HCT116 (cell line): Measurements from ENCODE around the gene ITSN1. TPM values are rescaled to one million over a fixed set of nuclear protein-coding genes. Genes with fewer than 3 reads are reported as not detected.

Source experiments
- ATAC-seq: fragments of 200-7000 bp; cut with Tn5 transposase; 2 replicates; pipeline ENCODE4 v1.9.1; 2020; ENCODE audit warnings: mild to moderate bottlenecking, moderate library complexity
- BruUV-seq: library from RNA; stranded (reverse); fragments of 400-500 nt; replicated peaks from 2 replicates; lab custom pipeline; 2021; lab: Mats Ljungman, UMichigan
- CTCF ChIA-PET: fragments of 300-600 bp; sonication (Branson Sonifier 250); formaldehyde crosslinking; loops from one replicate; lab custom pipeline; 2021; ENCODE audit warnings: antibody characterized with exemption; lab: Charles Lee
- POLR2A ChIA-PET: fragments of 300-600, 350-600 bp; sonication (Branson Sonifier 250); formaldehyde crosslinking; loops from one replicate; lab custom pipeline; 2021; ENCODE audit warnings: antibody characterized with exemption; lab: Charles Lee
- RAD21 ChIA-PET, 2 experiments: fragments of 300-600 bp; sonication (Branson Sonifier 250); formaldehyde crosslinking; loops; one replicate each; lab custom pipeline; 2023; ENCODE audit warnings: low total read pairs in 2 of 2; ENCODE audit not compliant: uncharacterized antibody in 2 of 2, unreplicated experiment in 2 of 2, low non-redundant PET in 1 of 2; lab: Charles Lee
- DNase-seq: peaks from one replicate; pipeline ENCODE4 v3.0.0-alpha.2; 2010; ENCODE audit warnings: low read depth, low spot score
- H2AFZ ChIP-seq: fragments of 200-600 bp; shearing (Covaris generic), sonication (generic); 2 replicates; pipeline ENCODE4 v1.6.1; 2017; ENCODE audit warnings: low read depth, mixed run types, mixed read lengths, antibody characterized with exemption, low read length; ENCODE audit not compliant: poor library complexity, severe bottlenecking
- H3K27ac ChIP-seq: 2 replicates; pipeline ENCODE4 v1.5.1; 2012; ENCODE audit warnings: low read depth, low read length
- H3K27me3 ChIP-seq: fragments of 200-600 bp; sonication (generic); 2 replicates; pipeline ENCODE4 v1.6.1; 2016; ENCODE audit warnings: mixed run types, low read length, mixed read lengths; ENCODE audit not compliant: insufficient read depth
- H3K36me3 ChIP-seq, 2 experiments: fragments of 200-500 bp in 1 of 2; fragments of 200-600 bp in 1 of 2; sonication (Bioruptor generic) in 1 of 2; sonication (generic) in 1 of 2; 2 replicates each; pipeline versions ENCODE4 v1.5.1 to v1.6.1; 2014 to 2016; ENCODE audit warnings: low read length in 2 of 2, inconsistent platforms in 1 of 2, mixed read lengths in 1 of 2, mixed run types in 1 of 2; ENCODE audit not compliant: insufficient read depth in 2 of 2, control insufficient read depth in 1 of 2
- H3K4me1 ChIP-seq, 2 experiments: fragments of 200-600 bp in 1 of 2; sonication (generic) in 1 of 2; 2 replicates each; pipeline versions ENCODE4 v1.5.1 to v1.6.1; 2012 to 2017; ENCODE audit warnings: low read length in 2 of 2, inconsistent platforms in 1 of 2, mild to moderate bottlenecking in 1 of 2, mixed read lengths in 1 of 2, mixed run types in 1 of 2, moderate library complexity in 1 of 2; ENCODE audit not compliant: insufficient read depth in 2 of 2, control insufficient read depth in 1 of 2
- H3K4me2 ChIP-seq: fragments of 200-600 bp; sonication (generic); 2 replicates; pipeline ENCODE4 v1.6.1; 2017; ENCODE audit warnings: mixed run types, low read length, mixed read lengths
- H3K4me3 ChIP-seq, 2 experiments: fragments of 200-600 bp in 1 of 2; sonication (generic) in 1 of 2; replicated peaks in 1 of 2; 2 replicates each; pipeline ENCODE4 v1.5.1; 2011 to 2016; ENCODE audit warnings: low read length in 2 of 2, control low read depth in 1 of 2, low read depth in 1 of 2, mild to moderate bottlenecking in 1 of 2, mixed read lengths in 1 of 2, mixed run types in 1 of 2
- H3K79me2 ChIP-seq: fragments of 200-600 bp; sonication (generic); 2 replicates; pipeline ENCODE4 v1.6.1; 2017; ENCODE audit warnings: mild to moderate bottlenecking, mixed run types, low read length, moderate library complexity, mixed read lengths; ENCODE audit not compliant: insufficient read depth
- H3K9ac ChIP-seq: fragments of 200-600 bp; sonication (generic); 2 replicates; pipeline ENCODE4 v1.6.1; 2016; ENCODE audit warnings: low read length, mixed read lengths
- H3K9me2 ChIP-seq: fragments of 200-600 bp; sonication (generic), shearing (Covaris generic); 2 replicates; pipeline ENCODE4 v1.6.1; 2017; ENCODE audit warnings: mixed run types, mild to moderate bottlenecking, moderate library complexity; ENCODE audit not compliant: insufficient read depth
- H3K9me3 ChIP-seq, 2 experiments: fragments of 200-500 bp in 1 of 2; fragments of 200-600 bp in 1 of 2; sonication (Bioruptor generic) in 1 of 2; sonication (generic) in 1 of 2; 2 replicates each; pipeline ENCODE4 v1.6.1; 2014 to 2017; ENCODE audit warnings: low read length in 2 of 2, mixed read lengths in 2 of 2, inconsistent platforms in 1 of 2, low read depth in 1 of 2, mild to moderate bottlenecking in 1 of 2, mixed run types in 1 of 2, moderate library complexity in 1 of 2; ENCODE audit not compliant: control insufficient read depth in 1 of 2, insufficient read depth in 1 of 2
- H4K20me1 ChIP-seq: fragments of 200-600 bp; sonication (generic), shearing (Covaris generic); 2 replicates; pipeline ENCODE4 v1.6.1; 2017; ENCODE audit warnings: mixed run types, mild to moderate bottlenecking, moderate library complexity; ENCODE audit not compliant: insufficient read depth
- CBX3 ChIP-seq: IDR thresholded peaks from 2 replicates; pipeline ENCODE4 v1.6.1; 2012; ENCODE audit warnings: low read depth
- CTCF ChIP-seq, 3 experiments: fragments of 200-600 bp in 1 of 3; sonication (generic) in 1 of 3; IDR thresholded peaks in 2 of 3; conservative IDR thresholded peaks in 1 of 3; 2 replicates each; pipeline ENCODE4 v1.5.1; 2012 to 2017; ENCODE audit warnings: low read depth in 2 of 3, low read length in 2 of 3, antibody characterized with exemption in 1 of 3, borderline replicate concordance in 1 of 3, control low read depth in 1 of 3, mild to moderate bottlenecking in 1 of 3, mixed read lengths in 1 of 3, mixed run types in 1 of 3, moderate library complexity in 1 of 3; ENCODE audit not compliant: insufficient read depth in 1 of 3
- EGR1 ChIP-seq: IDR thresholded peaks from 2 replicates; pipeline ENCODE4 v1.6.1; 2012; ENCODE audit warnings: low read depth
- ELF1 ChIP-seq: IDR thresholded peaks from 2 replicates; pipeline ENCODE4 v1.6.1; 2012; ENCODE audit warnings: low read depth, borderline replicate concordance
- EZH2phosphoT487 ChIP-seq: fragments of 200-600 bp; IDR thresholded peaks from 2 replicates; pipeline ENCODE4 v1.6.1; 2018; ENCODE audit warnings: antibody characterized with exemption, borderline replicate concordance
- JUND ChIP-seq: IDR thresholded peaks from 2 replicates; pipeline ENCODE4 v1.6.1; 2012
- POLR2A ChIP-seq: IDR thresholded peaks from 2 replicates; pipeline ENCODE4 v1.7.0; 2011; ENCODE audit warnings: borderline replicate concordance; ENCODE audit not compliant: insufficient read depth, insufficient read length; ENCODE audit errors: extremely low read depth
- POLR2AphosphoS5 ChIP-seq: IDR thresholded peaks from 2 replicates; pipeline ENCODE4 v1.6.1; 2011; ENCODE audit warnings: mild to moderate bottlenecking, low read depth, low read length, moderate library complexity
- RAD21 ChIP-seq: IDR thresholded peaks from 2 replicates; pipeline ENCODE4 v1.6.1; 2012; ENCODE audit warnings: low read depth, mild to moderate bottlenecking
- SIN3A ChIP-seq: IDR thresholded peaks from 2 replicates; pipeline ENCODE4 v1.6.1; 2012; ENCODE audit warnings: low read depth
- SRF ChIP-seq: IDR thresholded peaks from 2 replicates; pipeline ENCODE4 v1.6.1; 2012; ENCODE audit warnings: low read depth
- TCF7L2 ChIP-seq: IDR thresholded peaks from 2 replicates; pipeline ENCODE4 v1.7.0; 2011; ENCODE audit warnings: borderline replicate concordance, inconsistent platforms; ENCODE audit not compliant: insufficient read depth, insufficient read length; ENCODE audit errors: extremely low read depth
- YY1 ChIP-seq: IDR thresholded peaks from 2 replicates; pipeline ENCODE4 v1.6.1; 2011; ENCODE audit warnings: low read length, low read depth, moderate library complexity, mild to moderate bottlenecking; ENCODE audit not compliant: insufficient replicate concordance; ENCODE audit errors: extremely low read depth
- ZFX ChIP-seq: fragments of 450-650 bp; IDR thresholded peaks from 2 replicates; pipeline ENCODE4 v1.6.1; 2017
- ZNF274 ChIP-seq: fragments of 200-500 bp; sonication (Bioruptor generic); IDR thresholded peaks from 2 replicates; pipeline ENCODE4 v1.6.1; 2014; ENCODE audit warnings: mild to moderate bottlenecking, low read depth, low read length, inconsistent platforms
- intact Hi-C: fragments of 100-400 bp; cut with micrococcal nuclease; formaldehyde crosslinking; loops from 2 replicates; pipeline ENCODE4 v1.10.0; 2022
- total RNA-seq: library from RNA; stranded (reverse); gene quantifications from one replicate; pipeline ENCODE4 v1.2.1, GENCODE V29; 2021; ENCODE audit not compliant: unreplicated experiment
- TF ChIP-seq, protein P1 (sequence below): IDR thresholded peaks from 2 replicates; pipeline ENCODE4 v1.6.1; 2012
- TF ChIP-seq, protein P2 (sequence below): IDR thresholded peaks from 2 replicates; pipeline ENCODE4 v1.6.1; 2012; ENCODE audit warnings: low read depth
- TF ChIP-seq, protein P3 (sequence below): IDR thresholded peaks from 2 replicates; pipeline ENCODE4 v1.6.1; 2012

The ITSN1 gene
- total RNA-seq, 1 experiment from 2014 or later: 25.8 TPM

DNA sequence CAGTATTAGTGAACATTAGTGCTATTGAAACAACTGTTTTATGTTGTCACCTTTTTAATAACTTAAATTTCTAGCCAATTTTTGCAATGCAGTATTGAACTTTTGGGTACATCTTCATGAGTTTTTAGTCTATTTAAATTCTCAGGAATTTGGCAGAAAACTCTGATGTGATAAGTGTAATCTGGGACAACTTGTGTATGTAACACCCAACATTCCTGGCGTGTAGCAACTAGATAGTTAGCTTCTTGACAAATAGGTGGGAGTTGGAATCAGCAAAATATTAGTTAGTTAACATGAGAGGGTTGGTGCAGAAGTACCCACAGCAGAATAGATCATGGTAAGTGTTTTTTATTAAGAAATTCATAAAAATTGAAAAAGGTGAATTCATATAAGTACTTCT lies 111.6 kb downstream of the ITSN1 start:
- ChIA-PET POLR2A (no interaction called here), CTCF (no interaction called here), RAD21 (no interaction called here)
- no peak overlapping the region for H3K27ac ChIP-seq
- H3K4me2 ChIP-seq: no peak overlapping the region
- intact Hi-C loops: no loop called here
- TF ChIP-seq CTCF (IDR thresholded peaks at IDR 0.05 in 2 of 3, conservative IDR thresholded peaks at IDR 0.05 in 1 of 3; ENCODE audit: borderline replicate concordance in 1 of 3, insufficient read depth in 1 of 3, low read depth in 2 of 3, low read length in 2 of 3) (no peak), POLR2AphosphoS5 (no peak), ZFX (no peak), EGR1 (no peak), ELF1 (no peak), POLR2A (no peak), ZNF274 (no peak), RAD21 (no peak), TCF7L2 (no peak), YY1 (no peak), SRF (no peak), EZH2phosphoT487 (no peak), SIN3A (no peak), CBX3 (no peak), JUND (no peak)
- TF ChIP-seq, protein P1, sequence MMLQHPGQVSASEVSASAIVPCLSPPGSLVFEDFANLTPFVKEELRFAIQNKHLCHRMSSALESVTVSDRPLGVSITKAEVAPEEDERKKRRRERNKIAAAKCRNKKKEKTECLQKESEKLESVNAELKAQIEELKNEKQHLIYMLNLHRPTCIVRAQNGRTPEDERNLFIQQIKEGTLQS: no peak
- TF ChIP-seq, protein P2, sequence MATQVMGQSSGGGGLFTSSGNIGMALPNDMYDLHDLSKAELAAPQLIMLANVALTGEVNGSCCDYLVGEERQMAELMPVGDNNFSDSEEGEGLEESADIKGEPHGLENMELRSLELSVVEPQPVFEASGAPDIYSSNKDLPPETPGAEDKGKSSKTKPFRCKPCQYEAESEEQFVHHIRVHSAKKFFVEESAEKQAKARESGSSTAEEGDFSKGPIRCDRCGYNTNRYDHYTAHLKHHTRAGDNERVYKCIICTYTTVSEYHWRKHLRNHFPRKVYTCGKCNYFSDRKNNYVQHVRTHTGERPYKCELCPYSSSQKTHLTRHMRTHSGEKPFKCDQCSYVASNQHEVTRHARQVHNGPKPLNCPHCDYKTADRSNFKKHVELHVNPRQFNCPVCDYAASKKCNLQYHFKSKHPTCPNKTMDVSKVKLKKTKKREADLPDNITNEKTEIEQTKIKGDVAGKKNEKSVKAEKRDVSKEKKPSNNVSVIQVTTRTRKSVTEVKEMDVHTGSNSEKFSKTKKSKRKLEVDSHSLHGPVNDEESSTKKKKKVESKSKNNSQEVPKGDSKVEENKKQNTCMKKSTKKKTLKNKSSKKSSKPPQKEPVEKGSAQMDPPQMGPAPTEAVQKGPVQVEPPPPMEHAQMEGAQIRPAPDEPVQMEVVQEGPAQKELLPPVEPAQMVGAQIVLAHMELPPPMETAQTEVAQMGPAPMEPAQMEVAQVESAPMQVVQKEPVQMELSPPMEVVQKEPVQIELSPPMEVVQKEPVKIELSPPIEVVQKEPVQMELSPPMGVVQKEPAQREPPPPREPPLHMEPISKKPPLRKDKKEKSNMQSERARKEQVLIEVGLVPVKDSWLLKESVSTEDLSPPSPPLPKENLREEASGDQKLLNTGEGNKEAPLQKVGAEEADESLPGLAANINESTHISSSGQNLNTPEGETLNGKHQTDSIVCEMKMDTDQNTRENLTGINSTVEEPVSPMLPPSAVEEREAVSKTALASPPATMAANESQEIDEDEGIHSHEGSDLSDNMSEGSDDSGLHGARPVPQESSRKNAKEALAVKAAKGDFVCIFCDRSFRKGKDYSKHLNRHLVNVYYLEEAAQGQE: no peak
- TF ChIP-seq, protein P3, sequence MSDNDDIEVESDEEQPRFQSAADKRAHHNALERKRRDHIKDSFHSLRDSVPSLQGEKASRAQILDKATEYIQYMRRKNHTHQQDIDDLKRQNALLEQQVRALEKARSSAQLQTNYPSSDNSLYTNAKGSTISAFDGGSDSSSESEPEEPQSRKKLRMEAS: no peak
- no peak for ATAC-seq
- no peaks in the 10 kb centered on the region; a peak in 1 of 4 replicates for H3K9me3 ChIP-seq
- BruUV-seq: no TSS peak
- H4K20me1 ChIP-seq: no peaks in the 10 kb centered on the region
- no peaks in the 10 kb centered on the region for H3K27me3 ChIP-seq
- H3K4me3 ChIP-seq: no peak overlapping the region
- H3K9me2 ChIP-seq: no peaks in the 10 kb centered on the region
- H3K4me1 ChIP-seq: no peaks in the 10 kb centered on the region
- H3K79me2 ChIP-seq: no peaks in the 10 kb centered on the region
- no peak overlapping the region for H3K9ac ChIP-seq
- no peak overlapping the region for H2AFZ ChIP-seq
- no peaks in the 10 kb centered on the region for H3K36me3 ChIP-seq
- DNase-seq: no peak
